Spleen (tissue), 11 donors: ENCODE data around the gene ADAM10. TPM values are rescaled to one million over a fixed set of nuclear protein-coding genes. Genes with fewer than 3 reads are reported as not detected.

Experiments used
- DNase-seq: peaks from one replicate; pipeline ENCODE4 v3.0.0-alpha.2; 2020
- H3K27ac ChIP-seq, 8 donors: fragments of 200-600 bp; sonication (generic) in 7 of 8; 1 replicate in 4 of 8; 2 replicates in 4 of 8; pipeline versions ENCODE4 v1.5.0 to v1.8.0; 2016 to 2021; ENCODE audit warnings: inconsistent platforms in 4 of 8, mild to moderate bottlenecking in 4 of 8, moderate library complexity in 1 of 8
- H3K27me3 ChIP-seq, 7 donors: fragments of 200-600 bp; sonication (generic) in 6 of 7; replicated peaks in 1 of 7; 1 replicate in 4 of 7; 2 replicates in 3 of 7; pipeline versions ENCODE4 v1.5.0 to v1.8.0; 2016 to 2021; ENCODE audit warnings: inconsistent platforms in 3 of 7, mild to moderate bottlenecking in 1 of 7
- H3K36me3 ChIP-seq, 6 donors: fragments of 200-600 bp; sonication (generic) in 5 of 6; 1 replicate in 4 of 6; 2 replicates in 2 of 6; pipeline versions ENCODE4 v1.5.0 to v1.8.0; 2016 to 2021; ENCODE audit warnings: inconsistent platforms in 2 of 6
- H3K4me1 ChIP-seq, 6 donors: fragments of 200-600 bp; sonication (generic) in 5 of 6; 1 replicate in 3 of 6; 2 replicates in 3 of 6; pipeline versions ENCODE4 v1.5.0 to v1.8.0; 2016 to 2021; ENCODE audit warnings: inconsistent platforms in 3 of 6
- H3K4me3 ChIP-seq, 8 donors: fragments of 200-600 bp; sonication (generic) in 7 of 8; 1 replicate in 4 of 8; 2 replicates in 4 of 8; pipeline versions ENCODE4 v1.5.0 to v1.8.0; 2016 to 2021; ENCODE audit warnings: inconsistent platforms in 4 of 8, mild to moderate bottlenecking in 4 of 8, moderate library complexity in 2 of 8
- H3K9me3 ChIP-seq, 8 donors: fragments of 200-600 bp; sonication (generic) in 7 of 8; 1 replicate in 4 of 8; 2 replicates in 4 of 8; pipeline versions ENCODE4 v1.5.0 to v1.8.0; 2016 to 2021; ENCODE audit warnings: inconsistent platforms in 4 of 8
- CTCF ChIP-seq, 11 experiments: fragments of 200-600 bp in 7 of 11; fragments of 450-650 bp in 4 of 11; sonication (generic) in 4 of 11; IDR thresholded peaks in 8 of 11; conservative IDR thresholded peaks in 3 of 11; 1 replicate in 7 of 11; 2 replicates in 4 of 11; pipeline versions ENCODE4 v1.4.0 to v1.8.0; 2016 to 2021; ENCODE audit warnings: antibody characterized with exemption in 11 of 11, inconsistent platforms in 4 of 11, mild to moderate bottlenecking in 1 of 11
- POLR2A ChIP-seq, 3 donors: fragments of 450-650 bp; IDR thresholded peaks; one replicate each; pipeline ENCODE4 v1.5.1; 2017; ENCODE audit warnings: antibody characterized with exemption in 3 of 3, mild to moderate bottlenecking in 1 of 3
- POLR2AphosphoS5 ChIP-seq, 3 donors: sonication (generic); formaldehyde crosslinking; IDR thresholded peaks; one replicate each; pipeline ENCODE4 v1.5.1; 2017; ENCODE audit warnings: antibody characterized with exemption in 3 of 3
- WGBS, 5 donors: extraction: QIAGEN DNeasy Blood & Tissue Kit in 3 of 5; methylation state at CpG; one replicate each; pipeline versions ENCODE4 v1.1.5 to v1.1.7; 2013 to 2018; 5-methylcytosine and 5-hydroxymethylcytosine counted together
- intact Hi-C: fragments of 100-400 bp; cut with DNase I; formaldehyde crosslinking; loops from one replicate; pipeline ENCODE4 v1.15.0; 2023; ENCODE audit warnings: low total_unique reads
- polyA plus RNA-seq, 3 donors: library from polyadenylated mRNA; stranded (reverse); fragments of 200-250 nt; gene quantifications; one replicate each; pipeline ENCODE4 v1.2.1, GENCODE V29; 2013
- total RNA-seq, 7 donors: library from RNA; depleted of rRNA in 3 of 7; stranded (reverse); fragments of >200 nt in 3 of 7; fragmentation: NEBNext Ultra II Directional in 4 of 7; extraction: Animal tissue kit (Norgen Biotek cat#: 25700) in 4 of 7; gene quantifications; one replicate each; pipeline versions ENCODE4 v1.1.0 to v1.2.1, GENCODE V29; 2016 to 2021
- donor health status: healthy with polysubstance abuse.
- donor health status: DM: no; HTN: no; CAD: no; lungs with moderate emphysema.
- donor health status: DM: no; HTN: no; CAD: no.
- donor health status: Bipolar disorder and iron deficiency.
- donor health status: healthy.
- donor health status: DM: no; HTN: no; CAD: no.
- donor health status: DM: yes; HTN: yes; CAD: no.

The ADAM10 gene
- total and polyA plus RNA-seq, 10 donors = 7.6 to 205 (median 123) TPM

- H3K4me3 ChIP-seq = no peak overlapping the region
- intact Hi-C loops = no loop called here
- 62 to 78% (median 70%) methylated on average over 4 of the region's 4 CpGs for WGBS, 5 donors
Measured at GRCh38 chr15:58703610-58704009, 45.9 kb downstream of the ADAM10 start.

GRCh38 chr15:58702233-58702632 is 47.3 kb downstream of the ADAM10 start:
- no peak for DNase-seq
- no peak for TF ChIP-seq CTCF (IDR thresholded peaks at IDR 0.05 in 8 of 11, conservative IDR thresholded peaks at IDR 0.05 in 3 of 11)
- TF ChIP-seq POLR2A (IDR thresholded peaks at IDR 0.05) = no peak
- no peak for TF ChIP-seq POLR2AphosphoS5 (IDR thresholded peaks at IDR 0.05)
- intact Hi-C loops = no loop called here
- no peak overlapping the region for H3K4me3 ChIP-seq
- H3K9me3 ChIP-seq = peaks cover 0 to 36% (median 23%) of the 10 kb centered on the region in 8 donors
- peaks cover 0 to 44% (median 4%) of the 10 kb centered on the region in 6 donors for H3K36me3 ChIP-seq
- H3K27ac ChIP-seq = no peak overlapping the region
- whole genome bisulfite sequencing, 5 donors = 90 to 97% (median 94%) methylated on average over 2 of the region's 2 CpGs
- H3K27me3 ChIP-seq = no peaks in the 10 kb centered on the region
- H3K4me1 ChIP-seq = peaks cover 0 to 48% (median 20%) of the 10 kb centered on the region in 6 donors

More at GRCh38 chr15:58703610-58704009, 45.9 kb downstream of the ADAM10 start:
- no peak for DNase-seq
- TF ChIP-seq CTCF (IDR thresholded peaks at IDR 0.05 in 8 of 11, conservative IDR thresholded peaks at IDR 0.05 in 3 of 11) = no peak
- TF ChIP-seq POLR2AphosphoS5 (IDR thresholded peaks at IDR 0.05) = no peak
- TF ChIP-seq POLR2A (IDR thresholded peaks at IDR 0.05) = no peak
- Histone ChIP-seq H3K36me3 (peaks cover 0 to 44% (median 4%) of the 10 kb centered on the region in 6 donors), H3K27ac (peak overlapping the region in 2 of 8 donors; percentile 23 to 43), H3K27me3 (no peaks in the 10 kb centered on the region), H3K9me3 (peaks cover 0 to 31% (median 17%) of the 10 kb centered on the region in 8 donors), H3K4me1 (peaks cover 0 to 60% (median 18%) of the 10 kb centered on the region in 6 donors)

- Histone ChIP-seq H3K9me3 (peaks cover 0 to 36% (median 23%) of the 10 kb centered on the region in 8 donors), H3K4me3 (no peak overlapping the region), H3K4me1 (peaks cover 0 to 51% (median 19%) of the 10 kb centered on the region in 6 donors), H3K27ac (no peak overlapping the region), H3K27me3 (no peaks in the 10 kb centered on the region), H3K36me3 (peaks cover 0 to 44% (median 4%) of the 10 kb centered on the region in 6 donors)
- WGBS, 5 donors = 88 to 97% (median 92%) methylated on average over 4 of the region's 4 CpGs
- no peak for DNase-seq
- TF ChIP-seq POLR2A (IDR thresholded peaks at IDR 0.05) (no peak), POLR2AphosphoS5 (IDR thresholded peaks at IDR 0.05) (no peak), CTCF (IDR thresholded peaks at IDR 0.05 in 8 of 11, conservative IDR thresholded peaks at IDR 0.05 in 3 of 11) (no peak)
- intact Hi-C loops = no loop called here
Measured at GRCh38 chr15:58701376-58701775, 48.1 kb downstream of the ADAM10 start.

GRCh38 chr15:58699769-58700168 is 49.7 kb downstream of the ADAM10 start:
- no peak for DNase-seq
- Histone ChIP-seq H3K4me3 (no peak overlapping the region), H3K9me3 (peaks cover 0 to 36% (median 23%) of the 10 kb centered on the region in 8 donors), H3K4me1 (peaks cover 0 to 50% (median 26%) of the 10 kb centered on the region in 6 donors), H3K27me3 (no peaks in the 10 kb centered on the region), H3K36me3 (peaks cover 0 to 44% (median 4%) of the 10 kb centered on the region in 6 donors), H3K27ac (no peak overlapping the region)
- WGBS, 5 donors = 93 to 96% (median 96%) methylated on average over 2 of the region's 2 CpGs
- TF ChIP-seq POLR2AphosphoS5 (IDR thresholded peaks at IDR 0.05) (no peak), POLR2A (IDR thresholded peaks at IDR 0.05) (no peak), CTCF (IDR thresholded peaks at IDR 0.05 in 8 of 11, conservative IDR thresholded peaks at IDR 0.05 in 3 of 11) (no peak)
- intact Hi-C loops = no loop called here
